ENCODE measurements around the gene HLA-DOA.

DNA sequence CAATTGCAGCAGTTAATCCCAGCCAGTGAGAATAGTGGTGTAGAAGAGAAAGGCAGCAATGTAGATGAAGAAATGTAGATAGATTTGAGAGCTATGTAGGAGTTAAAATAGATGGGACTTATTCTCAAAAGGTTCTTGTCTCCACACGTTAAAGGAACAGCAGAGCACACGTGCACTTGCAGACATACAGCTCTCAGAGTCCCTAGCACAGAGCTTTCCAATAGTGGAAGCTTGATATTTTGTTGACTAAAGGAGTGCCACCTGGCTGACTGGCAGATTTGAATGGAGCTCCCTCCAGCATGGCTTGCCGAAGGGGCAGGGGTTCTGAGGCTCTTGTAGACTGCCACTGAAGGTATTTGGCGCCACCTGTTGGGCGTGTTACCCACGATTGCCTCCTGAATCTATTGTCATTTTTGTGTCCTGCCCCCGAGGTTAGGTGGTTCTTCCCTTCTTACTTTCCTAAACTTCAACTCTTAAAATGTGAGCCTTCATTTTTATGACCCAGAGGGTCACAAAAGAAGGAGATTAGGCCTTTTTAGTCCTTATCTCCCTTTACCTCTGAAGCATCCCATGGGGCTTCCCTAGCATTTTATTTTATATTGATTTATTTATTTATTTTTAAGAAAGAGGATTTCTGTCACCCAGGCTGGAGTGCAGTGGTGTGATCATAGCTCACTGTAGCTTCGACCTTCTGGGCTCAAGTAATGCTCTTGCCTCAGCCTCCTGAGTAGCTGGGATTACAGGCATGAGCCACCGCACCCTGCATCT, 24.6 kb downstream of the HLA-DOA start:
- TF ChIP-seq, protein P1, sequence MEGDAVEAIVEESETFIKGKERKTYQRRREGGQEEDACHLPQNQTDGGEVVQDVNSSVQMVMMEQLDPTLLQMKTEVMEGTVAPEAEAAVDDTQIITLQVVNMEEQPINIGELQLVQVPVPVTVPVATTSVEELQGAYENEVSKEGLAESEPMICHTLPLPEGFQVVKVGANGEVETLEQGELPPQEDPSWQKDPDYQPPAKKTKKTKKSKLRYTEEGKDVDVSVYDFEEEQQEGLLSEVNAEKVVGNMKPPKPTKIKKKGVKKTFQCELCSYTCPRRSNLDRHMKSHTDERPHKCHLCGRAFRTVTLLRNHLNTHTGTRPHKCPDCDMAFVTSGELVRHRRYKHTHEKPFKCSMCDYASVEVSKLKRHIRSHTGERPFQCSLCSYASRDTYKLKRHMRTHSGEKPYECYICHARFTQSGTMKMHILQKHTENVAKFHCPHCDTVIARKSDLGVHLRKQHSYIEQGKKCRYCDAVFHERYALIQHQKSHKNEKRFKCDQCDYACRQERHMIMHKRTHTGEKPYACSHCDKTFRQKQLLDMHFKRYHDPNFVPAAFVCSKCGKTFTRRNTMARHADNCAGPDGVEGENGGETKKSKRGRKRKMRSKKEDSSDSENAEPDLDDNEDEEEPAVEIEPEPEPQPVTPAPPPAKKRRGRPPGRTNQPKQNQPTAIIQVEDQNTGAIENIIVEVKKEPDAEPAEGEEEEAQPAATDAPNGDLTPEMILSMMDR (IDR thresholded peaks at IDR 0.05), result peak; percentile 89
- no peak for TF ChIP-seq EZH2phosphoT487 (IDR thresholded peaks at IDR 0.05)

Measured in neural progenitor cell (in vitro differentiated cells).